NCI-H2107 (cell line): ENCODE results near the gene SLC9A9.
"Not testable (repeated sequence)": the region's sequence is repeated elsewhere in the genome, so short reads cannot be mapped to it uniquely, and the experiment has no call there.

Experiments used
- DNase-seq: peaks from one replicate; lab custom pipeline; 2025; lab: John Stamatoyannopoulos, UW

SLC9A9 gene

DNA sequence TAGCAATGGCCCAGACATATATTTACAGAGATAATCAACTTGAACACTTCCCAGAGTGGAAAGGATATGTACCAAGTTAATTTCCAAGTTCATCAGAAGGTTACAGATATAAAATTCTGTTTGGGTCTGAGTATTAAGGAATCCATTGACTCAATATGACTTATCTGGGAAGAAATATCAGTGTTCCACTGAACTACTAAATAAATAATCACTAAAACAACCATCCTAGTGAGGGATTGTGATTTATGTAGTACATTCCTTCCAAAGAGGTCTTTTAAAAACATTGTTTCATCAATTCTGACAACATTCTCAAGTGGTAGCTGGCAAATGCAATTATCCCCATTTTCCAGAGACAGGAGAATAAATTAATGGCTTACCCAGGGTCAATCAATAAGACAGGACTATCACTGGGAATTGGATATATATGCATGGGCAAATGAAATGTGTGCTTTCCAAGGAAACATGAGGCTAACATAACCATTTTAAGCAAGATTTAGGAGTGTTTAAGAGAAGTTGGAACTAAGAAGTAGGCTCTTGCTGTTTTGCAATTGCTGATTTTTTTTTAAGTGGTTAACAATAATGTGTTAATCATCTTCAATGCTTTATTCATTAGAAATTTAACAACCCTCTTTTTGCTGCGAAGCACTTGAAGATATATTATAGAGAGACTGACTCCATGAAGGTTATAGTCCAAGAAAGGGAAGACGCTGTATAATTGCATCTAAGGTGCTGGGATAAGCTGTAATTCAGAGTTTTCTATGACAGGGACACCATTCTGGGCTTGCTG is 37.9 kb downstream of the SLC9A9 start:
- DNase-seq: no peak

DNA sequence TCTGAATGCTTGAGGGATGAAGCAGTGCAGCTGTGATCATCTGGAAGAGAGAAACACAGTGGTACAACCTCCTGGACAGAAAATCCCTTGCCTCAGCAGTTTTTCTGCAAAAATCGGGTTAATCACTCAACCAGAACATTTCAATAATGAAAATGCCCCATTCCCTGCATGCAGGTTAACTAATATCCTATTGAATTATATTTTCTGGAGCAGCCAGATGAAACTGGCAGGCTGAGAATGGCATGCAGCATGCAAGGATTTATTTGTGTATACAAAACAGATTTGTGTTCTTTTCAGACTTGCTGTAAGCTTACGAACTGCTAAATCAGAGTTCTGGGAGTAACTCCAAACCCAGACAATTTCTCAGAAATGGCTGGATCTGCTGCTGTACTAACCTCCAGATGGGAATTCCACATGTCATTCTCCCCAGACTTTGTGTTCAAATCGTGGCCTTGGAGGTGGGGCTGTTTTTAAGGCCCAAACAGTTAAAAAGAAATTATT is 39.1 kb downstream of the SLC9A9 start:
- DNase-seq: no peak

DNA sequence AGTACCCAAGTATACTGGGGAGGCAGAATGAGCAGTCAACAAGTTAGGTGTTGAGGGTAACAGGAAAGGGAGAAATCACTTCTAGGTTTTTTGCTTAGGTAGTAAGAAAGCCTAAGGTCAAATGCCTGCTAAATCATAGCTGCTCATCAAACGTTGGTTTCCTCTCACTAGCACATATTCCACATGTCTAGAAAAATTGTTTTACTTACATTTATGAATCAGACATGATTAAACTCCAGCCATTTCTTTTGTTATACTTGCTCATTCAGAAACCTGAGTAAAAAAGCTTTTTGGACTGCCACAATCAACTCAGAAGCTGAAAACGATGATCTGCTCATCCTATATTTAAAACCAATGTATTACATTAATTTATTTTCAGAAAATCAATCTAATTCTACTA is 40.2 kb downstream of the SLC9A9 start:
- no peak for DNase-seq

DNA sequence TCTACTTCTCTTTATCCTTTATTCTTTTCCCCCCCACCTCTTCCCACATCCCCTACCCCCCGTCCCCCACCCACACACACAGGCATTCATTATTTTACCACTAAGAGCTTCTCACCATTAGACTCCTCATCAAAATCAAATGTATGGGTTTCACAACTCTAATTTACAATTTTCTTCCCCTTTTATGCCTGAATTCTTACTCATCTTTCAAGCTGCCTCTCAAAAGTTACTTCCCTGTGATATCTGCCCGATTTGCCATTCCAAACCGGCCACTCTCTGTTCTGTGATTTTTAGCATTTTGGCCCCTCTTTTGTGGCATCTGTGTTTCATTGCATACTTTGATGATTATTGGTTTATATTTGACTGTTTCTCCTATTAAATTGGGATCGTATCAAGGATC is 42.2 kb downstream of the SLC9A9 start:
- DNase-seq: no peak

DNA sequence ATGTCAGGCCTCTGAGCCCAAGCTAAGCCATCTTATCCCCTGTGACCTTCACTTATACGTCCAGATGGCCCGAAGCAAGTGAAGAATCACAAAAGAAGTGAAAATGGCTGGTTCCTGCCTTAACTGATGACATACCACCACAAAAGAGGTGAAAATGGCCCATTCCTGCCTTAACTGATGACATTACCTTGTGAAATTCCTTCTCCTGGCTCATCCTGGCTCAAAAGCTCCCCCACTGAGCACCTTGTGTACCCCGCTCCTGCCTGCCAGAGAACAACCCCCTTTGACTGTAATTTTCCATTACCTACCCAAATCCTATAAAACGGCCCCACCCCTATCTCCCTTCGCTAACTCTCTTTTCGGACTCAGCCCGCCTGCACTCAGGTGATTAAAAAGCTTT is 42.8 kb downstream of the SLC9A9 start:
- DNase-seq: not testable (repeated sequence)

DNA sequence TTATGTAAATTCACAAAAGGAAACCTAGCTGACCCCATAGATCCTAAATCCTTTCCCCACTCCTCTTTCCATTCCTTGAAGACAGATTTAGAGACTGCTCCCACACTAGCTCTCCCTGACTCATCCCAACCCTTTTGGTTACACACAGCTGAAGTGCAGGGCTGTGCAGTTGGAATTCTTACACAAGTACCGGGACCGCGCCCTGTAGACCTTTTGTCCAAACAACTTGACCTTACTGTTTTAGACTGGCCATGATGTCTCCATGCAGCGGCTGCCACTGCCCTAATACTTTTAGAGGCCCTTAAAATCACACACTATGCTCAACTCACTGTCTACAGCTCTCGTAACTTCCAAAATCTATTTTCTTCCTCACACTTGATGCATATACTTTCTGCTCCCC is 47.2 kb downstream of the SLC9A9 start:
- not testable (repeated sequence) for DNase-seq

DNA sequence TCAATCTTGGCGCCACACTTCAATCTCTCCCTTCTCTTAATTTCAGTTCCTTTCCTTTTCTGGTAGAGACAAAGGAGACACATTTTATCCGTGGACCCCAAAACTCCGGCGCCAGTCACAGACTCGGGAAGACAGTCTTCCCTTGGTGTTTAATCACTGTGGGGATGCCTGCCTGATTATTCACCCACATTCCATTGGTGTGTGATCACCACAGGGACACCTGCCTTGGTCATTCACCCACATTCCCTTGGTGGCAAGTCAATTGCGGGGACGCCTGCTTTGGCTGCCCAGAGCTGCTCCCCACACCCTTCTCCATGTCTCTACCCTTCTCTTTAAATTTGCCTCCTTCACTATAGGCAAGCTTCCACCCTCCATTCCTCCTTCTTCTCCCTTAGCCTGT is 50.1 kb downstream of the SLC9A9 start:
- not testable (repeated sequence) for DNase-seq

DNA sequence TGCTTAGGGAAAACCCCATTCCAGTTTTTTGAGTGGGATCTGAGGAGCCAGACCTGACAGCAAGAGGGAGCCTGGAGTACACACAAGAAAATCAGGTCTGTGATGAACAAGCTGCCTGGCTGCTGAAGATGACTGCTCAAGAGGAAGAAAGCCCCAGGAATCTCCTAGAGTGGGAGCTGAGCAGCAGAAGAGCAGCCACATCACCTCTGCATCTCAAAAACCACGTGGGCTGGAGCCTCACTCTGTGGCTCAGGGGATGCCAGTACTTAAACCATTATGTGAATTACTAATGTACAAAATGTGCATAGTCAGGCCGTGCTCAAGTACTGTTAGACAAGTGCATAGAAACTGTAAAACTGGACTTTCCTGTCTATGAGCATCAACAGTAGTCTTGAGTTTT is 52.4 kb downstream of the SLC9A9 start:
- no peak for DNase-seq

DNA sequence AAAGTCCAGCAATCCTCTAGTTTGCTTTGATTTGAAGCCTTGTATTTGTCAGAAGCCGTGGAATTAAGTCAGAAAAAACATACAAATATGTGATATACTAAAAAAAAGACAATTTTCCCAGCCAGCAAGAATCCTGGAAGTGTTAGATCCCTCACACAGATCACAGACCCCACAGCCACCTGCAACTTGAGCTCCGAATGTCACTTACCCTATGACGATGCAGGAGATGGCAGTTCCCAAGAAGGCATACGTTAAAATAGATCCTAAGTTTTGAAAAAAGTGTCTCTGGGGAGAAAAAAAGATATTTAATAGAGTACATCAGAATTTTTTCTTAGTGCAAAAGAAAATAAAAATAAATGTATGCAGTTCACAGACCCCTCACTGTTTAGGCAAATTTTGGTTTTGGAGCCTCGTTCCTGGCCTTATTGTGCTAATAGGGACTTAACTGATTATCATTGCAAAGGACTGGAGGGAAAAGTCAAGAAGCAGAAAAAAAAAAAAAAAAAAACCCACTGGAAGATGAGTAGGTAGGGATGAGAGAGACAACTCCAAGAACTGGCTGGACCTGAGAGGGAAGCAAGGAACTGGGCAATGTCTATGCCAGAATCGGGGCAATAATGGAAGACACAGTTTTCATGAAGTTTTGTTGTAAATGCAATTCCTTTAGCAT is 53.3 kb downstream of the SLC9A9 start:
- no peak for DNase-seq

DNA sequence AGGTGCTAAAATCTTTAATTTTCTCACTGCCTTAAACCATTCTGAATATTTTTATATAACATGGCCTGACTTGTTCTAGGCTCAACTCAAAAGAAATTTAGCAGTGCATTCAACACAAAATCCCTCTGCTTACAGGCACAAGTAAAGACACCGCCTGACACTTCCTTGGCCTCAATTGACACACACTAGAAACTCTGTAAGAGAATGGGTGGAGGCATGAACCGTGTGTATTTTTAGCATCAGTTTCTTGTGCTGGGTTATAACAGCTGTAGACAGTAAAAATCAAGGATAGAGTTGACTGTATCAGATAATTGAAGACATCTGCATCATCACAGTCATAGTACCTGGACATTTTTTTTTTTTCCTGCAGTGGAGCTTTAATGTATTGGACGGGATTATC is 54.3 kb downstream of the SLC9A9 start:
- DNase-seq: no peak

DNA sequence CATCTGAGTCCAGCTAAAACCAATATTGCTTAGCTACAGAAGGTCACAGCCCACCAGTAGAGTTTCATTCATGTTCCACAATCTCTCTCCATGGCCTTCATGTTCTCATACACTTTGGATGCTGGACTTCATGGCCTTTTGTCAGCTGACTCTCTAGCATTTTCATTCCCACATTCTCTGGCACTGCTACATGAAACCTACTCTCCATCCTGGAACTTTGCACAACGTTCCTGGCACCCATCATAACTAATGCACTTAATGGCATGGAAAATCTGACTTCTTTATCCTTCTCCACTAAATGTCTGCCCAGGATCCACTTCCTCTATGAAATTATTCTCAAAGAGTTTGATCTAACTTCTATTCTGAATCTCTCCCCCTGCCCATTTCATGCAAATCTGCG is 56.9 kb downstream of the SLC9A9 start:
- DNase-seq: no peak

DNA sequence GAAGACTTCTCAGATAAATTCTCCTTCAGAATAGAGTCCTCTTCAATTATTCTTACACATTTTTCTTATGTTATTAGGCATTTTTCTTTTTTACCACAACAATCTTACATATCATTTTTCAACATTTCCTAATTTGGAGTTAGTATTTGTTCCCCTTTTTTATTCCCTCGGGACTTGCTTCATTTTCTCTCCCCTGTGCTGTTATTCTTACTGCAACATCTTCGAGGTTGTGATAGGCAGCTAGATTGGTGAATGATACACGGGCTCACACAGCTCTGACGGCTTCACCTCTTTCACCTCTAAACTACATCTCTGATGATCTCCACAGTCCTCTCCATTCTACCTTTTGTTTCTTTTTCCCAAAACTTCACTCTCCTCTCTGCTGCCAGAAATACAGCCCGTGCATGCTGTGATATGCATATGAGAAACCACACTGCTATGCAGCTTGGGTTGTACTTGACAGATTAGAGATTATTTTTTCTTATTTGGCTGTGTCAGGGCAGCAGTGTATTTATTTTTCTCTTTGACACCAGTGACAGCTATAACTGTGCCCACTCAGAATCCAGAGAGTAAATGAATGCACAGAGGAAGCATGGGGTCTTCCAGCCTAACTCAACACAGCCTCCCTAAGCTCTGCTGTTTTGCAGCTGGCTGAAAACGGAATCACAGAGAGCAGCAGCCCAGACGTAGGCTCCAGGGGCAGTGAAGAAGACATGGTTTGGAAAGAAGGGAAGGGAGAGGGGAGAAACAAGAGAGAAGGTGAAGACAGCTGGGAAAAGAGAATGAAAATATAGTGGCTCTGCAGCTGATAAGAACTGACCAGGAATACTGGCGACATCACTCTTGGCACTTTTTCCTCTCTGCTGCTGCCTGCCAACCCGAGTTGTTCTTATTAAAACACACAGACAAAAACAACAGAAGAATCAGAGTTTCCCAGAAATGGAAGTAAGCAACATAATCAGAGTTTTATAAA is 61.8 kb downstream of the SLC9A9 start:
- DNase-seq: no peak

DNA sequence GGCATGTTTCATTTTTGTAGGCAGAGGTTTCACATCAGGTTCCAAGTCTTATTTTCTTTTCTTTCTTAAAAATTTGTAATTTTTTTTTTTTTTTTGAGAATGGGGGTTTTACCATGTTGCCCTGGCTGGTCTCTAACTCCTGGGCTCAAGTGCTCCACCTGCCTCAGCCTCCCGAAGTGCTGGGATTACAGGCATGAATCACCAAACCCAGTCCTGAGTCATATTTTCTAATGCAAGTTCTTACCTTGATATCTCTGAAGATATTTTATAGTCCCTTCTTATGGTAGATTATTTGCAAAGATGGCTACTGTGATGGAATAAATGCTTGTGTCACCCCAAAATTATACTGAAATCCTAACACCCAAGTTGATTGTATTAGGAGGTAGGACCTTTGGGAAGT is 63.8 kb downstream of the SLC9A9 start:
- DNase-seq: no peak

DNA sequence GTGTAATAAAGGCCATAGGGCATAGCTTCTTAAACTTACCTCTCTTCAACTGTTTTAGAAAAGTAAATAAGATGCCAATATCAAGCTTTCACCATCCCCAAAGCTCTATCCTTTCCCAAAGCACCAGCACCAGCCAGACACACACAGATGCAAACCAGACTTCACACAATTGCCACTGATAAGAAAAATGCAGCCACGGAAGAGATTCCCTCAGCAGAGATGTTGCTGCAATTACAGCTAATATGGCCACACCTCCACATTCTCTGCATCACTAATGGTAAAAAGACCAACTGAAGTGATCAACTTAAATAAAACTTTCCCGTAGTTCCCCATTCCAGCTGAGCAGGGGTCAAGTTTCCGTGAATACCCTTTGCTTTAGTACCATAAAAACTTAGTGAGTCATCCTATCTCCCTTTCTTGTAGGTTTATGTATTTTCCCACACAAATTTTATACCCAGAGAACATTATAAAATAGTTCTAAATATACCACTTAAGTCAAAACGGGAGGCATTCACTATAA is 64.4 kb downstream of the SLC9A9 start:
- no peak for DNase-seq

DNA sequence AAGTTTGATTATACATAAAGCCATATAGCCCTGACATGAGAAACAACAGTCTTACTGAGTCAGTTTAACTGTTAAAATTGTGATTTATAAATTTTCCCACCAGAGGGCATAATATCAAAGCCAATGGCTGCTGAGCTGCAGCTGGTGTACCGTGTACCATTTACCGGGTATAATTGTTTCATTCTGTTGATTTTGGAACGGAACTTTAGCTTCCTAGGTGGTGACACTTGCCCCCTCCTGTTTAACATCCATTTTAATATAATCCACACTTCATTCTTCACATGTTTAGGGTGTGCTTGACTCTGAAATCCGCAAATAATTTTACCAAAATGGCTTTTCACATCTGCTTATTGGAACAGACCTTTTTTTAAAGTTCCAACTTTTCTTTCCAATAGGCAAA is 72.8 kb downstream of the SLC9A9 start:
- DNase-seq: no peak

DNA sequence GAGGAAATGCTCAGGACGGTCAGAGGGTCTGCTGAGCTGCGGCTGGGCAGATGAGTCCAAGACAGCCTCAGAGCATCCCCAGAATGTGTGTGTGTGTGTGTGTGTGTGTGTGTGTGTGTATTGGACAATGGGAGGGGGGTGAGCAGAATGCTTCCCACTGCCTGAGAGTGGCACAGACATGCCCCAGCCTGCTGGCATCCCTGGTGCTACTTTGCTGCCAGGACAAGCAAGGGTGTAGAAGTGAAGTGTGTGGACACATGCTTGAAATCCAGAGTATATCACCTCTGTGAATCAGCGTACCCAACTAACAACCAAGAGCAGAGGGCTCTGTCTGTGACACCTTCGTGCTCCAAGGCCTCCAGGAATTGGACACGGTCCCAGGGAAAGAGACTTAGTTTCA is 76.3 kb downstream of the SLC9A9 start:
- DNase-seq: no peak

DNA sequence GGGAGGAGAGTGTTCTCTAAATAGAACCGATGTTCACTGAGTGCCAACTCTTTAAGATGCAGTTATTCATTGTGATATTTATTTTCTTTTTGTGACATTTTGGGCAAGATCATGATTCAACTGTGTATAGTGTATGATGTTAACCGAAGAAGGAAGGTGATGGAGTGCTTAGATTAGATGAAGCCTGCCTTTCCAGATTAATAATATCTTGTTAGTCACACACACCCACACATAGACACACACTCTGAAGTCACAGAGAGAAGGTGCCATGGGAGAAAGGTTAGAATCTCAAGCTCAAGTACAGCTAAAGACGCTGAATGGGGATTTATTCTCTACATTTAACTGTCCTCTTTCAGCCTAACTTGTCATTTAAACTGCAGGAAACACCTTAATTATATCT is 77.0 kb downstream of the SLC9A9 start:
- DNase-seq: no peak

DNA sequence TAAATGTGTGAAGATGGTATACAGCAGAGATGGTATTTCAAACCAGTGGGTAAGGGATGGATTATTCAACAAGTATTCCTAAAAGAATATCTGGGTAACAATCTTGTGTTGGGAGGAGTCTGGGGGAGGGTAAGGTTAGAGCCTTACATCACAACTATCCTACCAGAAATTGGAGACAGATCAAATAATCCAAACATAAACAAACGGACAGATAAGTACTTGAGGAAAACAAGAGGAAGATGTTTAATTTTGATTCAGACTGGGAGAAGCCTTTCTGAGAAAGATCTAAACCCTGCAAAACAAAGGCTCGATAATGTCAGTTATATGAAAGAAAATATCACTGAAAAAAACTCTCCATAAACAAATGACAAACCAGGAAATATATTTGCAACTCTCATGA is 77.9 kb downstream of the SLC9A9 start:
- DNase-seq: no peak

DNA sequence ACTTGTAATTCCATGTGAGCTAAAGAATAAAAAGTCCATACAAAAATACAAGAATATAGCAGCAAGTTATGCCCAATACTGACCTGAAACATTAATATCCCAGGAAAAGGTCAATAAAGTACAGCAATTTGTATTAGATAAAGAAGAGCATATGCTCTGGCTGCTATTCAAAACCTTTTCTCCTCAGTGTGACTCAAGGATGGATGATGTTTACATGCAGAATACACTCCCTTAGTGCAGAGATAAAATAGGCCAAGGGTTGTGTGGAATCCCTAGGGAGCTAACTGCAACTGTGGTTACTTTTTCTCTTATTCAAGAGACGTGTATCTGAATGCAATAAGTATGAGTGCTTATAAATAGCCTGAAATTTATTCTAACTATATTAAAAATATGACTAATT is 78.7 kb downstream of the SLC9A9 start:
- DNase-seq: no peak

DNA sequence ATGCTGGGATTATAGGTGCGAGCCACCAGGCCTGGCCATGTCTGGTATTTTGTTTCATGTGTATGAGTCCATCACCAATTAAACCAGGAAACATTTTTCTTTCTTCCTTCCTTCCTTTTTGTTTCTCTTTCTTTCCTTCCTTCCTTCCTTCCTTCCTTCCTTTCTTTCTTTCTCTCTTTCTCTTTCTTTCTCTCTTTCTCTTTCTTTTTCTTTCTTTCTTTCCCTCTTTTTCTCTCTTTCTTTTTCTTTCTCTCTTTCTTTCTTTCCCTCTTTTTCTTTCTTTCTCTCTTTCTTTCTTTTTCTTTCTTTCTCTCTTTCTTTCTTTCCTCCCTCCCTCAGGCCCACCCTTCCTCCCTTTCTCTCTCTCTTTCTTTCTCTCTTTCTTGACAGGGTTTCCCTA is 83.4 kb downstream of the SLC9A9 start:
- DNase-seq: no peak

DNA sequence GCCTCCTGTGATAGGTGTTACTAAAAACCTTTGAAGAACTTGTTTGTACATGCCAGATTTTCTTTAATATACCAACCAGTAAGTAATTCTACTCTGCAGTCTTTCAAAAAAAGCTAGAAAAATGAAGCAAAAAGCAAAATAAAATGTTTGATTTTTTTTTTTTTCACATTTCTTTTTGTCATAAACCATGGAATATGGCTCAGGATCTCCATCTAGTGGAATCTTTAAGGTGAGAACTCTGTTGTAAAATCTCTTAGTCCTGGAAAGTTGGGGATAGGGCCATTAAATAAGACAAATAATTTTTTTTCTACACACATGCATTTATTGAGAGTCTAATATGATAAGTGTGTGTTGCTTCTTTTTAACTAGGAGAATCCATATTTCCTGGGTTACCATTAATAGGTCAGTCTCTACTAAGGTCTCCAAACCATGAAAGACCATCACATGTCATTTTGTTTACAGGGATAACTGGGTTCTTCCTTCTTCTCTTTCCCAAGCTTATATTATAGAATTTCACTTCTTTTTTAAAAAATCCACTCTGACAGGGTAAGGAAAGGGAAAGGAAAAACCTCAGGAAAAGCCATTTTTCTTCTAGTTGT is 84.6 kb downstream of the SLC9A9 start:
- DNase-seq: no peak

DNA sequence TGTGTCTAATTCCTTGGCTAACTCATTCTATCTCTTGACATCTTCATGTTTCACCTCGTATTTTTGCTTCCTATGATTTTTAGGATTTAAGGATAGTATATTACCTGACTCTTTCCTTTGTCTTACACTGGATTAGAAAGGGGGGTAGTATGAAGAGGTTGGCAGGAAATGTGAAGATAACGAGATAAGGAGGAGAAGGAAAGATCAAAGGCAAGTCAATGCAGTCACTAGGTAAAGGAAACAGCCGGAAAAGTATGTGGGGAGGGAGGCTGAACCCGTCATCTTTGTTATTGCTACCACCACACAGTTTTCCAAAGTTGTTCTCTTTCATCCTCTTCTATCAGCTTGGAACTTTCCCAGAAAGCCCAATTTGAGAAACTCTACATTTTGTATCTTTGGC is 90.6 kb downstream of the SLC9A9 start:
- no peak for DNase-seq
